HepG2 (cell line): ENCODE measurements around the gene RCBTB2. TPM values are rescaled to one million over a fixed set of nuclear protein-coding genes. Genes with fewer than 3 reads are reported as not detected.

ENCODE experiments used
- ATF2 ChIP-seq: sonication (generic); formaldehyde crosslinking; IDR thresholded peaks from 2 replicates; pipeline ENCODE4 v1.4.0; 2020; ENCODE audit warnings: missing genetic modification reagents
- DMAP1 ChIP-seq: IDR thresholded peaks from 2 replicates; pipeline ENCODE4 v1.6.1; 2016
- ELF1 ChIP-seq: sonication (generic); formaldehyde crosslinking; IDR thresholded peaks from 2 replicates; pipeline ENCODE4 v1.4.0; 2020; ENCODE audit warnings: missing genetic modification reagents
- FOXK2 ChIP-seq: fragments of 450-650 bp; IDR thresholded peaks from 2 replicates; pipeline ENCODE4 v1.6.1; 2016
- HMGA1 ChIP-seq: sonication (generic); formaldehyde crosslinking; conservative IDR thresholded peaks from 2 replicates; pipeline ENCODE4 v1.4.0; 2020; ENCODE audit warnings: missing genetic modification reagents
- IKZF5 ChIP-seq: IDR thresholded peaks from 2 replicates; pipeline ENCODE4 v1.6.1; 2018; ENCODE audit warnings: missing genetic modification reagents, mild to moderate bottlenecking, missing compliant biosample characterization
- KLF11 ChIP-seq: IDR thresholded peaks from 2 replicates; pipeline ENCODE4 v1.6.1; 2016; ENCODE audit warnings: missing compliant biosample characterization
- MEF2D ChIP-seq: sonication (generic); formaldehyde crosslinking; IDR thresholded peaks from 2 replicates; pipeline ENCODE4 v1.5.1; 2020; ENCODE audit warnings: mild to moderate bottlenecking, missing genetic modification reagents
- MTA1 ChIP-seq: sonication (generic); formaldehyde crosslinking; IDR thresholded peaks from 2 replicates; pipeline ENCODE4 v1.4.0; 2020; ENCODE audit warnings: missing genetic modification reagents, mild to moderate bottlenecking, borderline replicate concordance
- NFE2L2 ChIP-seq: fragments of 150-350 bp; IDR thresholded peaks from 2 replicates; pipeline ENCODE4 v1.6.1; 2014; ENCODE audit warnings: low read length
- RXRA ChIP-seq: sonication (generic); formaldehyde crosslinking; IDR thresholded peaks from 2 replicates; pipeline ENCODE4 v1.5.1; 2020; ENCODE audit warnings: missing genetic modification reagents
- SSRP1 ChIP-seq: IDR thresholded peaks from 2 replicates; pipeline ENCODE4 v1.6.1; 2016; ENCODE audit warnings: control low read depth
- ZBTB39 ChIP-seq: sonication (generic); formaldehyde crosslinking; IDR thresholded peaks from 2 replicates; pipeline ENCODE4 v1.5.0; 2020; ENCODE audit warnings: missing genetic modification reagents
- ZC3H13 ChIP-seq: sonication (generic); formaldehyde crosslinking; IDR thresholded peaks from 2 replicates; pipeline ENCODE4 v1.8.1; 2023; ENCODE audit warnings: mild to moderate bottlenecking, missing genetic modification reagents, moderate library complexity
- ZKSCAN1 ChIP-seq: fragments of 150-350 bp; IDR thresholded peaks from 2 replicates; pipeline ENCODE4 v1.6.1; 2014; ENCODE audit warnings: low read length
- ZNF263 ChIP-seq: sonication (generic); formaldehyde crosslinking; IDR thresholded peaks from 2 replicates; pipeline ENCODE4 v1.4.0; 2020; ENCODE audit warnings: missing genetic modification reagents
- ZNF430 ChIP-seq: sonication (generic); formaldehyde crosslinking; IDR thresholded peaks from 2 replicates; pipeline ENCODE4 v1.9.0; 2021; ENCODE audit warnings: mild to moderate bottlenecking, missing genetic modification reagents
- ZNF446 ChIP-seq: sonication (generic); formaldehyde crosslinking; IDR thresholded peaks from 2 replicates; pipeline ENCODE4 v1.5.0; 2020; ENCODE audit warnings: mild to moderate bottlenecking, missing genetic modification reagents
- ZNF546 ChIP-seq: sonication (generic); formaldehyde crosslinking; conservative IDR thresholded peaks from 2 replicates; pipeline ENCODE4 v1.8.1; 2023; ENCODE audit warnings: mild to moderate bottlenecking, missing genetic modification reagents
- ZNF580 ChIP-seq: IDR thresholded peaks from 2 replicates; pipeline ENCODE4 v1.6.1; 2016; ENCODE audit warnings: low read depth, borderline replicate concordance
- ZNF629 ChIP-seq: sonication (generic); formaldehyde crosslinking; conservative IDR thresholded peaks from 2 replicates; pipeline ENCODE4 v1.5.0; 2020; ENCODE audit warnings: missing genetic modification reagents
- ZNF776 ChIP-seq: sonication (generic); formaldehyde crosslinking; IDR thresholded peaks from 2 replicates; pipeline ENCODE4 v1.4.0; 2020; ENCODE audit warnings: mild to moderate bottlenecking, missing genetic modification reagents
- ZNF839 ChIP-seq: sonication (generic); formaldehyde crosslinking; IDR thresholded peaks from 2 replicates; pipeline ENCODE4 v1.4.0; 2020; ENCODE audit warnings: missing genetic modification reagents, mild to moderate bottlenecking, borderline replicate concordance
- polyA plus RNA-seq, 8 experiments: library from polyadenylated mRNA; depleted of rRNA in 3 of 8; stranded (reverse) in 7 of 8; unstranded in 1 of 8; fragments of >200 nt; fragmentation: Illumina TruSeq in 4 of 8; extraction: Trizol in 4 of 8; gene quantifications; 2 replicates each; pipeline versions ENCODE4 v1.2.1 to v1.2.3, GENCODE V29; 2011 to 2016; ENCODE audit warnings: low read depth in 4 of 8, missing spikeins in 1 of 8, mixed read lengths in 1 of 8; ENCODE audit not compliant: insufficient read depth in 1 of 8
- total RNA-seq, 5 experiments: library from RNA; depleted of rRNA; stranded (reverse); fragments of >200 nt; fragmentation: Illumina TruSeq; extraction: Trizol; gene quantifications; 2 replicates each; pipeline ENCODE4 v1.2.3, GENCODE V29; 2016; ENCODE audit warnings: low read depth in 1 of 5
- TF ChIP-seq, protein P1 (sequence below): sonication (generic); formaldehyde crosslinking; IDR thresholded peaks from 2 replicates; pipeline ENCODE4 v1.4.0; 2020; ENCODE audit warnings: missing genetic modification reagents; ENCODE audit errors: not compliant biosample characterization

The RCBTB2 gene
- total and polyA plus RNA-seq, 2 of the 13 experiments (the other 11 are each of a cell fraction or from before 2014, with no cell fraction given) = 1.9 to 2.7 TPM

GRCh38 chr13:48532506-48533499, at the start of gene RCBTB2 (continued):
- TF ChIP-seq, protein P1, sequence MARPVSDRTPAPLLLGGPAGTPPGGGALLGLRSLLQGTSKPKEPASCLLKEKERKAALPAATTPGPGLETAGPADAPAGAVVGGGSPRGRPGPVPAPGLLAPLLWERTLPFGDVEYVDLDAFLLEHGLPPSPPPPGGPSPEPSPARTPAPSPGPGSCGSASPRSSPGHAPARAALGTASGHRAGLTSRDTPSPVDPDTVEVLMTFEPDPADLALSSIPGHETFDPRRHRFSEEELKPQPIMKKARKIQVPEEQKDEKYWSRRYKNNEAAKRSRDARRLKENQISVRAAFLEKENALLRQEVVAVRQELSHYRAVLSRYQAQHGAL = peak; percentile 67
- peak; percentile 84; the same call in 1 of the 2 replicates for TF ChIP-seq ZNF430 (CRISPR knock-in tag)
- peak; percentile 66; the same call in 1 of the 2 replicates for TF ChIP-seq IKZF5 (CRISPR knock-in tag)
- TF ChIP-seq HMGA1 (CRISPR knock-in tag) = no peak
- TF ChIP-seq MEF2D (CRISPR knock-in tag) = peak; percentile 81
- TF ChIP-seq DMAP1 = peak; percentile 83; the same call in 1 of the 2 replicates
- TF ChIP-seq KLF11 (CRISPR knock-in tag) = 0 out of 2 replicates have a peak, but pooled peaks have one; percentile 62
- peak; percentile 32; the same call in 1 of the 2 replicates for TF ChIP-seq ZNF629 (CRISPR knock-in tag)
- TF ChIP-seq ZNF776 (CRISPR knock-in tag) = peak; percentile 81
- TF ChIP-seq SSRP1 (CRISPR knock-in tag) = no peak
- no peak for TF ChIP-seq FOXK2
- TF ChIP-seq NFE2L2 = no peak
- peak; percentile 10; the same call in 1 of the 2 replicates for TF ChIP-seq RXRA (CRISPR knock-in tag)
- 0 out of 2 replicates have a peak, but pooled peaks have one; percentile 46 for TF ChIP-seq ZNF446 (CRISPR knock-in tag)
- peak; percentile 67; the same call in 1 of the 2 replicates for TF ChIP-seq ZNF263 (CRISPR knock-in tag)
- TF ChIP-seq ZNF580 = peak; percentile 75; the same call in 1 of the 2 replicates
- peak; percentile 53; the same call in 1 of the 2 replicates for TF ChIP-seq ELF1 (CRISPR knock-in tag)
- peak; percentile 76 for TF ChIP-seq ZC3H13 (CRISPR knock-in tag)
- TF ChIP-seq ATF2 = 0 out of 2 replicates have a peak, but pooled peaks have one; percentile 10
- peak; percentile 42; the same call in 1 of the 2 replicates for TF ChIP-seq ZBTB39 (CRISPR knock-in tag)
- no peak for TF ChIP-seq ZKSCAN1
- TF ChIP-seq MTA1 (CRISPR knock-in tag) = peak; percentile 80; the same call in 1 of the 2 replicates
- 0 out of 2 replicates have a peak, but pooled peaks have one; percentile 36 for TF ChIP-seq ZNF546
- TF ChIP-seq ZNF839 (CRISPR knock-in tag) = 0 out of 2 replicates have a peak, but pooled peaks have one; percentile 47
